LNCaP clone FGC (cell line): Measurements from ENCODE around the gene RAB13.
"Not testable (repeated sequence)": the region's sequence is repeated elsewhere in the genome, so short reads cannot be mapped to it uniquely, and the experiment has no call there.

Source experiments
- DNase-seq: peaks from one replicate; pipeline ENCODE4 v3.0.0-alpha.2; 2011; ENCODE audit warnings: low read depth
- H3K4me3 ChIP-seq: 2 replicates; pipeline ENCODE4 v1.5.1; 2011; ENCODE audit warnings: mild to moderate bottlenecking, low read depth, low read length, control low read depth
- TF ChIP-seq, protein P1 (sequence below): IDR thresholded peaks from 2 replicates; pipeline ENCODE4 v1.5.1; 2012; ENCODE audit warnings: mild to moderate bottlenecking; ENCODE audit not compliant: control insufficient read depth, insufficient read depth; ENCODE audit errors: extremely low read depth

The RAB13 gene

GRCh38 chr1:153985941-153986761, at the start of gene RAB13:
TSS of gene RAB13 (minus strand) at chr1:153986339. CDS start at chr1:153986236, 103 bp downstream.
- TF ChIP-seq, protein P1, sequence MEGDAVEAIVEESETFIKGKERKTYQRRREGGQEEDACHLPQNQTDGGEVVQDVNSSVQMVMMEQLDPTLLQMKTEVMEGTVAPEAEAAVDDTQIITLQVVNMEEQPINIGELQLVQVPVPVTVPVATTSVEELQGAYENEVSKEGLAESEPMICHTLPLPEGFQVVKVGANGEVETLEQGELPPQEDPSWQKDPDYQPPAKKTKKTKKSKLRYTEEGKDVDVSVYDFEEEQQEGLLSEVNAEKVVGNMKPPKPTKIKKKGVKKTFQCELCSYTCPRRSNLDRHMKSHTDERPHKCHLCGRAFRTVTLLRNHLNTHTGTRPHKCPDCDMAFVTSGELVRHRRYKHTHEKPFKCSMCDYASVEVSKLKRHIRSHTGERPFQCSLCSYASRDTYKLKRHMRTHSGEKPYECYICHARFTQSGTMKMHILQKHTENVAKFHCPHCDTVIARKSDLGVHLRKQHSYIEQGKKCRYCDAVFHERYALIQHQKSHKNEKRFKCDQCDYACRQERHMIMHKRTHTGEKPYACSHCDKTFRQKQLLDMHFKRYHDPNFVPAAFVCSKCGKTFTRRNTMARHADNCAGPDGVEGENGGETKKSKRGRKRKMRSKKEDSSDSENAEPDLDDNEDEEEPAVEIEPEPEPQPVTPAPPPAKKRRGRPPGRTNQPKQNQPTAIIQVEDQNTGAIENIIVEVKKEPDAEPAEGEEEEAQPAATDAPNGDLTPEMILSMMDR: no peak
- H3K4me3 ChIP-seq: peak within 1 kb of the TSS; percentile 73
- peak; percentile 56 for DNase-seq

GRCh38 chr1:154033697-154034096, 47.6 kb upstream of the RAB13 start:
- DNase-seq, H3K4me3 ChIP-seq: not testable (repeated sequence)

DNA sequence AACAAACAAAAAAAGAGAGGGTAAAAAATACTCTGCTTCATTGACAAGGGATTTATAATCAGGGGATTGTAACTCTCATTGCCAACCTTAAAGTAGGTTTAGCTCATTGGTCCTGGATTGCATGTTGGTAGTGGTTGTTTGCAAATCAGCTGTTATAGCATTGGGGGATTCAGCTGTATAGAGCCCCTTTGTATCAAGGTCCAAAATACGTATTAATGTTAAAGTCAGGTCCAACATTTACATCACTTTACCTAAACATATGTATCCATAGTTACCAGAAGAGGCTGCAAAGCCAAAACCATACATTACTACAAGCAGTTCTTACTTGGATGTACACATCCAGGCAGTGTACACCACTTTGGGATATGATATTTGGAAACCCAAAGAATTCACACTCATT, 33.8 kb upstream of the RAB13 start:
- TF ChIP-seq, protein P1: no peak
- DNase-seq: no peak
- H3K4me3 ChIP-seq: no peak overlapping the region

DNA sequence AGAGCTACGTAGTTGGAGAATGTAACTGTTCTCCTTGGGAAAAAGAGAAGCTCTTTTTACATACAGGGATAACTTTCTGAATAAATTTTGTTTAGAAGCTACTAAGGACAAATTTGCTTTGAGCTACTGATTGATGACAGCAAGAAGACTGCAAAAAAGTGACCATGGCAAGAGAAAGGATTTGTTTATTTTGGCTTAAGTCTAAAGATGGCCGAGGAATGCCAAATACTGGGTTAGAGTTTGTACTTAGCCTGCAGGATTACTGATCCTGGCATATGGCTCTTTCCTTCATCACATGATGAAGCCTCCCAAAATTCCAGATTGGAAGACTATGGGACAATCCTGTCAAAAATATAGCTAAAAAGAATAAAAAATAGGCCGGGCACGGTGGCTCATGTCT, 33.1 kb upstream of the RAB13 start:
- no peak for DNase-seq
- TF ChIP-seq, protein P1: no peak
- H3K4me3 ChIP-seq: no peak overlapping the region

- H3K4me3 ChIP-seq: no peak overlapping the region
- DNase-seq: no peak
- TF ChIP-seq, protein P1: no peak
Observed at GRCh38 chr1:154014154-154014907, 28.2 kb upstream of the RAB13 start.

DNA sequence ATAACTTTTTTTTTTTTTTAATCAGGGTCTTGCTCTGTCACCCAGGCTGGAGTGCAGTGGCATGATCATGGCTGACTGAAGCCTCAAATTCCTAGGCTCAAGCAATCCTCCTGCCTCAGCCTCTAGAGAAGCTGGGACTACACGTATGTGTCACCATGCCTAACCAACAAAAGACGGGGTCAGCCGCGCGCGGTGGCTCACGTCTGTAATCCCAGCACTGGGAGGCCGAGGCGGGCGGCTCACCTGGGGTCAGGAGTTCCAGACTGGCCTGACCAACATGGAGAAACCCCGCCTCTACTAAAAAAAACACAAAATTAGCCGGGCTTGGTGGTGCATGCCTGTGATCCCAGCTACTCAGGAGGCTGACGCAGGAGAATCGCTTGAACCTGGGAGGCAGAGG, 26.4 kb upstream of the RAB13 start:
- not testable (repeated sequence) for H3K4me3 ChIP-seq, DNase-seq

DNA sequence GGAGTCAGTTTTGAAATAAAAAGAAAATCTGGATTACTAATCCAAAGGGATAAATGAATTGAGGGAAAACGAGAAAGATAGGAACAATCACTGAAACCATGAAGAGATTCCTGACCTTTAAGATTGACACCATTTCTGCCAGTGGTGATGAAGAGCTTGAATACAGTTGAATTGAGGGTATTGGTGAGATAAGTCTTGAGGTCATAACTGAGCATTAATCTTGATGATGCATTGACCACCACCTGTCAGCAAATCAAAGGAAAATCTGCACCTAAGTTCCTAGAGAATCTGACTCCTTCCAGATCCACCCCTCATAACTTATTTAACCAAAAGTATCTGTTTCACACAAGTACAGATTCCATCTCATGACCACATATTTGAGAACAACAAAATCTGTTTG, 26.0 kb upstream of the RAB13 start:
- no peak overlapping the region for H3K4me3 ChIP-seq
- TF ChIP-seq, protein P1: no peak

More for the DNA sequence above, 26.0 kb upstream of the RAB13 start:
- DNase-seq: no peak
